Trophoblast cell (in vitro differentiated cells and primary cell): Measurements from ENCODE around the gene SSH2.

ENCODE experiments used
- DNase-seq, 2 donors: peaks; one replicate each; pipeline ENCODE4 v3.0.0-alpha.2; 2016
- H2AFZ ChIP-seq: 2 replicates; pipeline ENCODE4 v1.6.1; 2013; ENCODE audit warnings: low read length, moderate library complexity, mild to moderate bottlenecking; ENCODE audit not compliant: insufficient read depth, poor library complexity
- H2AK5ac ChIP-seq: 2 replicates; pipeline ENCODE4 v1.6.1; 2013; ENCODE audit warnings: mild to moderate bottlenecking, low read length
- H2BK120ac ChIP-seq: 2 replicates; pipeline ENCODE4 v1.6.1; 2013; ENCODE audit warnings: low read length, mild to moderate bottlenecking, moderate library complexity; ENCODE audit not compliant: insufficient read depth, poor library complexity
- H2BK12ac ChIP-seq: 2 replicates; pipeline ENCODE4 v1.6.1; 2013; ENCODE audit warnings: mild to moderate bottlenecking, low read length, moderate library complexity
- H2BK5ac ChIP-seq: 2 replicates; pipeline ENCODE4 v1.6.1; 2013; ENCODE audit warnings: low read length, low read depth, moderate library complexity, mild to moderate bottlenecking; ENCODE audit not compliant: poor library complexity
- H3K14ac ChIP-seq: 2 replicates; pipeline ENCODE4 v1.6.1; 2013; ENCODE audit warnings: mild to moderate bottlenecking, low read length
- H3K18ac ChIP-seq: 2 replicates; pipeline ENCODE4 v1.6.1; 2013; ENCODE audit warnings: mild to moderate bottlenecking, low read length
- H3K23ac ChIP-seq: 2 replicates; pipeline ENCODE4 v1.6.1; 2013; ENCODE audit warnings: low read length
- H3K27ac ChIP-seq: 2 replicates; pipeline ENCODE4 v1.5.1; 2013; ENCODE audit warnings: low read depth, mild to moderate bottlenecking, inconsistent platforms, low read length, moderate library complexity
- H3K27me3 ChIP-seq: 2 replicates; pipeline ENCODE4 v1.6.1; 2013; ENCODE audit warnings: inconsistent platforms, mild to moderate bottlenecking, low read length, moderate library complexity; ENCODE audit not compliant: insufficient read depth
- H3K36me3 ChIP-seq, 2 experiments: 1 replicate in 1 of 2; 2 replicates in 1 of 2; pipeline ENCODE4 v1.6.1; 2013; ENCODE audit warnings: low read length in 2 of 2, mild to moderate bottlenecking in 2 of 2, moderate library complexity in 1 of 2; ENCODE audit not compliant: insufficient read depth in 2 of 2, control insufficient read depth in 1 of 2
- H3K4ac ChIP-seq: 2 replicates; pipeline ENCODE4 v1.6.1; 2013; ENCODE audit warnings: low read depth, mild to moderate bottlenecking, low read length, moderate library complexity
- H3K4me1 ChIP-seq, 2 experiments: 1 replicate in 1 of 2; 2 replicates in 1 of 2; pipeline ENCODE4 v1.6.1; 2013; ENCODE audit warnings: low read length in 2 of 2, mild to moderate bottlenecking in 2 of 2, moderate library complexity in 1 of 2; ENCODE audit not compliant: insufficient read depth in 2 of 2, control insufficient read depth in 1 of 2
- H3K4me2 ChIP-seq: 2 replicates; pipeline ENCODE4 v1.6.1; 2013; ENCODE audit warnings: inconsistent platforms, mild to moderate bottlenecking, low read length, moderate library complexity
- H3K4me3 ChIP-seq: 2 replicates; pipeline ENCODE4 v1.5.1; 2013; ENCODE audit warnings: mild to moderate bottlenecking, low read depth, low read length, inconsistent platforms
- H3K79me1 ChIP-seq: one replicate; pipeline ENCODE4 v1.6.1; 2013; ENCODE audit warnings: low read length
- H3K79me2 ChIP-seq: 2 replicates; pipeline ENCODE4 v1.6.1; 2013; ENCODE audit warnings: low read length, mild to moderate bottlenecking; ENCODE audit not compliant: control insufficient read depth, insufficient read depth, poor library complexity
- H3K9ac ChIP-seq: 2 replicates; pipeline ENCODE4 v1.6.1; 2013; ENCODE audit warnings: mild to moderate bottlenecking, low read length
- H3K9me3 ChIP-seq: 2 replicates; pipeline ENCODE4 v1.6.1; 2013; ENCODE audit warnings: low read depth, mild to moderate bottlenecking, control low read depth, inconsistent platforms, low read length; ENCODE audit not compliant: insufficient read depth
- H4K12ac ChIP-seq: 2 replicates; pipeline ENCODE4 v1.6.1; 2013; ENCODE audit warnings: low read depth, mild to moderate bottlenecking, low read length, moderate library complexity
- H4K8ac ChIP-seq: 2 replicates; pipeline ENCODE4 v1.6.1; 2013; ENCODE audit warnings: low read depth, mild to moderate bottlenecking, low read length, moderate library complexity
- H4K91ac ChIP-seq: one replicate; pipeline ENCODE4 v1.6.1; 2013; ENCODE audit warnings: low read depth, mild to moderate bottlenecking, low read length, moderate library complexity
- WGBS: extraction: QIAGEN DNeasy Blood & Tissue Kit; methylation state at CpG from one replicate; pipeline ENCODE4 v1.1.7; 2013; ENCODE audit warnings: missing lambda C conversion rate; ENCODE audit not compliant: insufficient read length, insufficient coverage; ENCODE audit errors: extremely low coverage; 5-methylcytosine and 5-hydroxymethylcytosine counted together

The SSH2 gene

DNA sequence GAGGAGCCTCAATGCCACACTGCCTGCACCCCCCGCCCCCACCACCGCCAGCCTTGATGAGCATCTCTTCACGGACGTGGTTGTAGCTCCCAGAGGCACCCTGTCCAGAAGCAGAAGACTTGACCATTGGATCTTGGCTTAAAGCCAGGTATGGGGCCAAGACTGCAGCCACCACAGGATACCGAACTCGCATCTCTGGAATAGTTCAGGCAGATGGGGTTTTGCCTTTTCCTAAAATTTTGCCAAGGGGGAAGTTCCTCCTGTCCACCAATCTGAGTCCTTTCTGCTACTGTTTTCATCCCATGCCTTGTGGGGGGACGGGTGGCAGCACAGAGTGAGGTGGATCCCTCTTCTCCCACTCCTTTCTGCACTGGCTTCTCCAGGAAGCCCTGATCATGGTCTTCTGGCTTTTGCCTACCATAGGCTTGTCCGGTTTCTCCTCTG, 308.3 kb downstream of the SSH2 start:
- Histone ChIP-seq H3K27me3 (peaks cover 6% of the 10 kb centered on the region), H3K27ac (no peak overlapping the region), H3K14ac (no peak overlapping the region), H4K8ac (no peak overlapping the region), H2BK12ac (no peak overlapping the region), H2BK5ac (no peak overlapping the region), H3K23ac (no peak overlapping the region), H3K18ac (no peak overlapping the region), H2AK5ac (no peak overlapping the region), H3K79me1 (peaks cover 16% of the 10 kb centered on the region), H4K12ac (no peak overlapping the region), H3K4me3 (no peak overlapping the region), H2BK120ac (no peak overlapping the region), H2AFZ (no peak overlapping the region), H3K9ac (no peak overlapping the region), H3K36me3 (no peaks in the 10 kb centered on the region), H3K79me2 (peaks cover 3% of the 10 kb centered on the region), H4K91ac (no peak overlapping the region), H3K4me2 (peak overlapping the region; percentile 74), H3K4me1 (peaks cover 39 to 53% of the 10 kb centered on the region in 2 experiments), H3K9me3 (peaks cover 3% of the 10 kb centered on the region), H3K4ac (no peak overlapping the region)
- no CpG with 5 or more reads among the region's 8 CpGs for WGBS
- DNase-seq = no peak

- H2BK120ac ChIP-seq = no peak overlapping the region
- no peak overlapping the region for H3K18ac ChIP-seq
- H3K9ac ChIP-seq = no peak overlapping the region
- no peak overlapping the region for H4K12ac ChIP-seq
- DNase-seq = no peak
- no peak overlapping the region for H3K4me3 ChIP-seq
- peaks cover 16% of the 10 kb centered on the region for H3K79me1 ChIP-seq
- peaks cover 3% of the 10 kb centered on the region for H3K79me2 ChIP-seq
- H2AK5ac ChIP-seq = peak overlapping the region; percentile 3
- no peak overlapping the region for H3K4ac ChIP-seq
- no CpG with 5 or more reads among the region's 12 CpGs for WGBS
- H2AFZ ChIP-seq = no peak overlapping the region
- no peak overlapping the region for H3K4me2 ChIP-seq
- no peak overlapping the region for H2BK5ac ChIP-seq
- H2BK12ac ChIP-seq = peak overlapping the region; percentile 17
- peaks cover 3% of the 10 kb centered on the region for H3K9me3 ChIP-seq
- peaks cover 44 to 56% of the 10 kb centered on the region in 2 experiments for H3K4me1 ChIP-seq
- no peak overlapping the region for H3K23ac ChIP-seq
- peaks cover 14% of the 10 kb centered on the region for H3K27me3 ChIP-seq
- H3K36me3 ChIP-seq = no peaks in the 10 kb centered on the region
- peak overlapping the region; percentile 6 for H4K91ac ChIP-seq
- H4K8ac ChIP-seq = no peak overlapping the region
- no peak overlapping the region for H3K14ac ChIP-seq
- no peak overlapping the region for H3K27ac ChIP-seq
Measured at GRCh38 chr17:29620779-29621500, 309.1 kb downstream of the SSH2 start.

- H3K9me3 ChIP-seq = peaks cover 5% of the 10 kb centered on the region
- no peak overlapping the region for H2BK5ac ChIP-seq
- peaks cover 3% of the 10 kb centered on the region for H3K79me2 ChIP-seq
- H2BK12ac ChIP-seq = no peak overlapping the region
- H3K14ac ChIP-seq = no peak overlapping the region
- peak overlapping the region; percentile 6 for H4K91ac ChIP-seq
- peaks cover 47 to 61% of the 10 kb centered on the region in 2 experiments for H3K4me1 ChIP-seq
- no peak overlapping the region for H3K9ac ChIP-seq
- H2AK5ac ChIP-seq = peak overlapping the region; percentile 3
- no CpG with 5 or more reads among the region's 4 CpGs for WGBS
- H3K4me3 ChIP-seq = no peak overlapping the region
- peaks cover 16% of the 10 kb centered on the region for H3K27me3 ChIP-seq
- peak; percentile 70 to 71 for DNase-seq
- H3K79me1 ChIP-seq = peaks cover 16% of the 10 kb centered on the region
- no peak overlapping the region for H4K12ac ChIP-seq
- H3K27ac ChIP-seq = no peak overlapping the region
- H3K4ac ChIP-seq = no peak overlapping the region
- H3K36me3 ChIP-seq = no peaks in the 10 kb centered on the region
- H3K23ac ChIP-seq = no peak overlapping the region
- no peak overlapping the region for H2AFZ ChIP-seq
- no peak overlapping the region for H3K4me2 ChIP-seq
- H3K18ac ChIP-seq = no peak overlapping the region
- H4K8ac ChIP-seq = no peak overlapping the region
- no peak overlapping the region for H2BK120ac ChIP-seq
Measured at GRCh38 chr17:29620271-29620670, 309.8 kb downstream of the SSH2 start.

DNA sequence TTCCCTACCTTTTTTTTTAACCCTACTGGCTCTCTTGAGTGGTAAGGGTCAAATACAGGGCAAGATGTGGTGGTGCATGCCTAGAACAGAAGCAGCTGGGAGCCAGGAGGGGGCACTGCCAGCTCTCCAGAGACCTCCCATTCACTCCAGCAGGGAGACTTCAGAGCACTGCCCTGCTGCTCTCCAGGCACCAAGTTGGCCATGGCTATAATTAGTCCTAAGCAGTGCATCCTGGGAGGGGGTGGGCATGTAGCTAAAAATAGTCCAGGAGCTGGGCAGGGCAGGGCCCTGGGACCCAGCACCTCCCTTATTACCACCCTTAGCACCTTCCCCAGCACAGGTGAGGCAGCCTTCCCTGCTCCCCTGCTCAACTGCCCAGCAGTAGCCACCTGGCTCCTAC, 310.8 kb downstream of the SSH2 start:
- Histone ChIP-seq H3K79me1 (peaks cover 16% of the 10 kb centered on the region), H2AK5ac (no peak overlapping the region), H3K4me2 (no peak overlapping the region), H3K23ac (no peak overlapping the region), H3K4me1 (peaks cover 47 to 62% of the 10 kb centered on the region in 2 experiments), H3K4me3 (no peak overlapping the region), H3K18ac (no peak overlapping the region), H3K36me3 (no peaks in the 10 kb centered on the region), H3K4ac (no peak overlapping the region), H3K27me3 (peaks cover 16% of the 10 kb centered on the region), H3K79me2 (peaks cover 3% of the 10 kb centered on the region), H2BK12ac (peak overlapping the region; percentile 19), H4K91ac (peak overlapping the region; percentile 1), H3K27ac (no peak overlapping the region), H3K14ac (no peak overlapping the region), H3K9me3 (peaks cover 5% of the 10 kb centered on the region), H2BK120ac (no peak overlapping the region), H2AFZ (no peak overlapping the region), H4K12ac (no peak overlapping the region), H2BK5ac (no peak overlapping the region), H4K8ac (no peak overlapping the region), H3K9ac (no peak overlapping the region)
- peak in 1 of 2 donors; percentile 51 for DNase-seq
